ENCODE measurements around the gene EIF2A.

Gene EIF2A

DNA sequence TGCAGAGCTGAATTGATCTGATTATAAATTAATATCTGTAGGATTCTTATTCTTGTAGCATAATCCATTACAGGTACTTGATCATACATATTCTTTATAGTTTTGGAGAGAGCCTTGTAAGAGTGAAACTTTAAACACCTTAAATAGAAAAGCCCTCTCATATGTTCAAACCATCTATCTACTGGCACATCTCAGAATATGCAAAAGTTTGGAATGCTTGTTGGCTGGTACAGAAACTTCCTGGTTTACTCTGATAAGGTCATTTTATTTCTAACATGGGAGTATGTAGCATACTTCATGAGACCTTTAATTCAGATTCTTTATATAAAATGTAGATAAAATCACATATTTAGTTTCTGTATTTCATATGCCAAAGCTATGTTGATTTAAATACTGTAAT lies 34.6 kb downstream of the EIF2A start:
- Histone ChIP-seq H3K4ac (ENCODE audit: low read length) (no peak overlapping the region), H3K36me3 (replicated peaks in 1 of 2; ENCODE audit: control insufficient read depth in 2 of 2, insufficient read depth in 2 of 2, low read length in 2 of 2) (peaks cover 10 to 89% of the 10 kb centered on the region in 2 donors), H2BK5ac (ENCODE audit: low read length) (no peak overlapping the region), H3K9ac (ENCODE audit: low read depth, low read length, poor library complexity) (no peak overlapping the region), H3K18ac (ENCODE audit: low read length) (no peak overlapping the region), H3K4me3 (ENCODE audit: low read length in 2 of 2) (no peak overlapping the region), H3K9me3 (replicated peaks in 1 of 2; ENCODE audit: control insufficient read depth in 2 of 2, insufficient read depth in 1 of 2, low read depth in 1 of 2, low read length in 2 of 2) (no peaks in the 10 kb centered on the region), H3K14ac (ENCODE audit: low read length) (no peak overlapping the region), H3K23ac (ENCODE audit: low read depth, low read length, poor library complexity) (no peak overlapping the region), H3K79me1 (ENCODE audit: low read depth, low read length) (no peaks in the 10 kb centered on the region), H2BK120ac (ENCODE audit: low read depth, low read length) (no peak overlapping the region), H2BK15ac (ENCODE audit: low read length) (no peak overlapping the region), H3K27ac (replicated peaks; ENCODE audit: low read length) (no peak overlapping the region), H3K27me3 (ENCODE audit: control insufficient read depth in 3 of 3, insufficient read depth in 3 of 3, low read depth in 1 of 3, low read length in 3 of 3) (no peaks in the 10 kb centered on the region), H4K8ac (ENCODE audit: low read depth, low read length) (no peak overlapping the region), H3K4me1 (ENCODE audit: control insufficient read depth in 2 of 2, insufficient read depth in 1 of 2, low read depth in 1 of 2, low read length in 2 of 2) (no peaks in the 10 kb centered on the region), H4K91ac (ENCODE audit: low read depth, low read length, poor library complexity) (no peak overlapping the region), H2AFZ (ENCODE audit: low read length) (no peak overlapping the region), H3K4me2 (ENCODE audit: insufficient read depth, low read length, poor library complexity, severe bottlenecking) (no peak overlapping the region), H2AK5ac (ENCODE audit: low read depth, low read length) (no peak overlapping the region), H2BK12ac (ENCODE audit: low read length) (no peak overlapping the region)
- DNase-seq (ENCODE audit: low spot score) = no peak

DNA sequence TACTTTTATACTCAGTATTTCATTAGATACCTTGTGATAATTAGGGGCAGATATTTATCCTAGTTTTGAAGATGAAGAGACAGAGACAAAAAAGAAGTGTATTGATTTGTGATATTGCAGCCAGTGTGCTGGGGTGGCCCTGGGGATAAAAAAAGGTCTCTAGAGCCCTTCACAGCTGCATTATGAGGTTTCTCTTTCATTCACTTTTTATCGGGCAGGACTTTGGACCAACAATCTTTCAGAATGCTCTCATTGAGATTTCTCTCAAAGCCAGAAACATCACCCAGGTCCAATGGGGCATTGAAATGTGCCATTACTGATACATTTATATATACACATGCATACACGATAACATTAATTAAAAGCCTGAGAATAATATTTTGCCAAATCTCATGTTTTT lies 36.0 kb downstream of the EIF2A start:
- H3K27me3 ChIP-seq (ENCODE audit: control insufficient read depth in 3 of 3, insufficient read depth in 3 of 3, low read depth in 1 of 3, low read length in 3 of 3) = no peaks in the 10 kb centered on the region
- peaks cover 7 to 83% of the 10 kb centered on the region in 2 donors for H3K36me3 ChIP-seq (replicated peaks in 1 of 2; ENCODE audit: control insufficient read depth in 2 of 2, insufficient read depth in 2 of 2, low read length in 2 of 2)

DNA sequence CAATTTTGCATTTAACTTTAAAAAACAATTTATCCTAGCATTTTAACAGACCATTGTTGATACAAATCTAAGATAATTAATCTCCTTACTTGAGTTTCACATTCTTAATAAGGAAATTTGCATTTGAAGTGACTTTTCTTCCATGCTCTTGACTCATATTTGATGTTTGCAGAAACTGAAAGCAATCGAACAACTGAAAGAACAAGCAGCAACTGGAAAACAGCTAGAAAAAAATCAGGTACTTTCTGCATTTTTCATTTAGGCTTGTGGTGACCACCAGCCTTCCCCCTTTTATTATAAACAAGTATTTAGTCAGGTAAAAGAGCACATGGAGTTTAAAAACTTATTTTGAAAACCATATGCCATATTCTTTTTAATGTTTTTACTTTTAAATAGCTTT lies 36.4 kb downstream of the EIF2A start:
- H4K8ac ChIP-seq (ENCODE audit: low read depth, low read length) = no peak overlapping the region
- no peak overlapping the region for H2BK12ac ChIP-seq (ENCODE audit: low read length)
- H4K91ac ChIP-seq (ENCODE audit: low read depth, low read length, poor library complexity) = no peak overlapping the region
- no peaks in the 10 kb centered on the region for H3K9me3 ChIP-seq (replicated peaks in 1 of 2; ENCODE audit: control insufficient read depth in 2 of 2, insufficient read depth in 1 of 2, low read depth in 1 of 2, low read length in 2 of 2)
- H3K27me3 ChIP-seq (ENCODE audit: control insufficient read depth in 3 of 3, insufficient read depth in 3 of 3, low read depth in 1 of 3, low read length in 3 of 3) = no peaks in the 10 kb centered on the region
- no peak overlapping the region for H2BK5ac ChIP-seq (ENCODE audit: low read length)
- no peak for DNase-seq (ENCODE audit: low spot score)
- no peaks in the 10 kb centered on the region for H3K79me1 ChIP-seq (ENCODE audit: low read depth, low read length)
- no peak overlapping the region for H3K27ac ChIP-seq (replicated peaks; ENCODE audit: low read length)
- no peak overlapping the region for H3K23ac ChIP-seq (ENCODE audit: low read depth, low read length, poor library complexity)
- H3K36me3 ChIP-seq (replicated peaks in 1 of 2; ENCODE audit: control insufficient read depth in 2 of 2, insufficient read depth in 2 of 2, low read length in 2 of 2) = peaks cover 7 to 81% of the 10 kb centered on the region in 2 donors
- no peak overlapping the region for H3K4ac ChIP-seq (ENCODE audit: low read length)
- no peaks in the 10 kb centered on the region for H3K4me1 ChIP-seq (ENCODE audit: control insufficient read depth in 2 of 2, insufficient read depth in 1 of 2, low read depth in 1 of 2, low read length in 2 of 2)
- H3K18ac ChIP-seq (ENCODE audit: low read length) = no peak overlapping the region
- H3K14ac ChIP-seq (ENCODE audit: low read length) = no peak overlapping the region
- H2AK5ac ChIP-seq (ENCODE audit: low read depth, low read length) = no peak overlapping the region
- no CpG with 5 or more reads among the region's 1 CpG for WGBS, 2 donors (ENCODE audit: extremely low coverage in 2 of 2, insufficient read length in 2 of 2, insufficient replicate concordance in 1 of 2)
- no peak overlapping the region for H3K9ac ChIP-seq (ENCODE audit: low read depth, low read length, poor library complexity)
- no peak overlapping the region for H2AFZ ChIP-seq (ENCODE audit: low read length)
- no peak overlapping the region for H2BK15ac ChIP-seq (ENCODE audit: low read length)
- H3K4me3 ChIP-seq (ENCODE audit: low read length in 2 of 2) = no peak overlapping the region
- H2BK120ac ChIP-seq (ENCODE audit: low read depth, low read length) = no peak overlapping the region
- no peak overlapping the region for H3K4me2 ChIP-seq (ENCODE audit: insufficient read depth, low read length, poor library complexity, severe bottlenecking)

More for the DNA sequence above, 36.0 kb downstream of the EIF2A start:
- Histone ChIP-seq H2BK120ac (ENCODE audit: low read depth, low read length) (no peak overlapping the region), H2BK12ac (ENCODE audit: low read length) (no peak overlapping the region), H3K79me1 (ENCODE audit: low read depth, low read length) (no peaks in the 10 kb centered on the region), H3K27ac (replicated peaks; ENCODE audit: low read length) (no peak overlapping the region), H3K4ac (ENCODE audit: low read length) (no peak overlapping the region), H3K4me1 (ENCODE audit: control insufficient read depth in 2 of 2, insufficient read depth in 1 of 2, low read depth in 1 of 2, low read length in 2 of 2) (no peaks in the 10 kb centered on the region), H2AK5ac (ENCODE audit: low read depth, low read length) (no peak overlapping the region), H3K18ac (ENCODE audit: low read length) (no peak overlapping the region), H2BK5ac (ENCODE audit: low read length) (no peak overlapping the region), H4K91ac (ENCODE audit: low read depth, low read length, poor library complexity) (no peak overlapping the region), H3K14ac (ENCODE audit: low read length) (no peak overlapping the region), H3K4me2 (ENCODE audit: insufficient read depth, low read length, poor library complexity, severe bottlenecking) (no peak overlapping the region), H4K8ac (ENCODE audit: low read depth, low read length) (no peak overlapping the region), H2BK15ac (ENCODE audit: low read length) (no peak overlapping the region), H3K4me3 (ENCODE audit: low read length in 2 of 2) (no peak overlapping the region), H3K23ac (ENCODE audit: low read depth, low read length, poor library complexity) (no peak overlapping the region), H2AFZ (ENCODE audit: low read length) (no peak overlapping the region), H3K9ac (ENCODE audit: low read depth, low read length, poor library complexity) (no peak overlapping the region), H3K9me3 (replicated peaks in 1 of 2; ENCODE audit: control insufficient read depth in 2 of 2, insufficient read depth in 1 of 2, low read depth in 1 of 2, low read length in 2 of 2) (no peaks in the 10 kb centered on the region)
- no peak for DNase-seq (ENCODE audit: low spot score)
- no CpG with 5 or more reads among the region's 2 CpGs for WGBS, 2 donors (ENCODE audit: extremely low coverage in 2 of 2, insufficient read length in 2 of 2, insufficient replicate concordance in 1 of 2)

DNA sequence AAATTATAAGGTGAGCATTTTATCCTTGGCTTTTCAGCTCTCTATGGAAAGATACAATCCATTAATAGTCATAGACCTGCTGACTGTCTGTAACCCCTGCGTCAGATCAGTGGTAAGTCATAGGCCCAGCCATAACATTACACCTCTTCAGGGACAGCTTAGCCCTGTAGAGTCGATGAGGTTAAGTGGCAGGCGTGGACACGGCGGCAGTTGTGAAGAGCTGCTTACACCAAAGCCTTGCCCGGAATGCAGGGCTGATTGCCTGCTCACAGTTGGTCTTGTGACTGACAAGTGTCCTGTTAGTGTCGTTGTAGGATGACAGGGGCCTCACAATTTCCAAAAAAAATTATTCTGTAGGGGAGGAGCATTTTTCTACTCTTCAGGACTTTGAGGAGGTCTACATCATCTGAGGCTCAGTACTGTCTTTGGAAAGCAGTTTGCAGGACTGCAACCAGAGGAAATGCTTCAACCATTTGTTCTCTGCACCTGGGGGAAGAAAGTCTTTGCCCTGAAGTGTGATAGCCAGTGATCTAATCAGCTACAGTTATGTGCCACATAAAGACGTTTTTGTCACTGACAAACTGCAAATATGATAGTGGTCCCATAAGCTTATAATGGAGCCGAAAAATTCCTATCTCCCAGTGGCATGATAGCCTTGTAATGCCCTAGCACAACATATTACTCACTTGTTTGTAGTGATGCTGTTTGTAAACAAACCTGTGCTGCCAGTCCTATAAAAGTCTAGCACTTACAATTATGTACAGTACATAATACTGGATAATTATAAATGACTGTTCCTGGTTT lies 41.6 kb downstream of the EIF2A start:
- Histone ChIP-seq H3K27me3 (ENCODE audit: control insufficient read depth in 3 of 3, insufficient read depth in 3 of 3, low read depth in 1 of 3, low read length in 3 of 3) (no peaks in the 10 kb centered on the region), H3K4me2 (ENCODE audit: insufficient read depth, low read length, poor library complexity, severe bottlenecking) (no peak overlapping the region), H4K91ac (ENCODE audit: low read depth, low read length, poor library complexity) (no peak overlapping the region), H3K4me3 (ENCODE audit: low read length in 2 of 2) (no peak overlapping the region), H3K9ac (ENCODE audit: low read depth, low read length, poor library complexity) (no peak overlapping the region), H3K27ac (replicated peaks; ENCODE audit: low read length) (no peak overlapping the region), H2BK12ac (ENCODE audit: low read length) (no peak overlapping the region), H2BK120ac (ENCODE audit: low read depth, low read length) (no peak overlapping the region), H3K36me3 (replicated peaks in 1 of 2; ENCODE audit: control insufficient read depth in 2 of 2, insufficient read depth in 2 of 2, low read length in 2 of 2) (peaks cover 6 to 54% of the 10 kb centered on the region in 2 donors), H3K23ac (ENCODE audit: low read depth, low read length, poor library complexity) (no peak overlapping the region), H2AK5ac (ENCODE audit: low read depth, low read length) (no peak overlapping the region), H4K8ac (ENCODE audit: low read depth, low read length) (no peak overlapping the region), H3K18ac (ENCODE audit: low read length) (no peak overlapping the region), H3K9me3 (replicated peaks in 1 of 2; ENCODE audit: control insufficient read depth in 2 of 2, insufficient read depth in 1 of 2, low read depth in 1 of 2, low read length in 2 of 2) (peaks cover 0 to 2% of the 10 kb centered on the region in 2 donors), H3K4ac (ENCODE audit: low read length) (no peak overlapping the region), H2AFZ (ENCODE audit: low read length) (no peak overlapping the region), H3K79me1 (ENCODE audit: low read depth, low read length) (no peaks in the 10 kb centered on the region), H3K4me1 (ENCODE audit: control insufficient read depth in 2 of 2, insufficient read depth in 1 of 2, low read depth in 1 of 2, low read length in 2 of 2) (no peaks in the 10 kb centered on the region), H2BK15ac (ENCODE audit: low read length) (no peak overlapping the region), H2BK5ac (ENCODE audit: low read length) (no peak overlapping the region), H3K14ac (ENCODE audit: low read length) (no peak overlapping the region)
- no peak for DNase-seq (ENCODE audit: low spot score)
- WGBS, 2 donors (ENCODE audit: extremely low coverage in 2 of 2, insufficient read length in 2 of 2, insufficient replicate concordance in 1 of 2) = no CpG with 5 or more reads among the region's 9 CpGs

Measured in neuronal stem cell (in vitro differentiated cells).